Kasumi-1 (cell line): ENCODE data around the gene TTLL9.
"Not testable (repeated sequence)": the region's sequence is repeated elsewhere in the genome, so short reads cannot be mapped to it uniquely, and the experiment has no call there.

Experiments used
- DNase-seq, 2 experiments: peaks; one replicate each; lab custom pipeline; 2025; lab: John Stamatoyannopoulos, UW

Gene TTLL9

DNA sequence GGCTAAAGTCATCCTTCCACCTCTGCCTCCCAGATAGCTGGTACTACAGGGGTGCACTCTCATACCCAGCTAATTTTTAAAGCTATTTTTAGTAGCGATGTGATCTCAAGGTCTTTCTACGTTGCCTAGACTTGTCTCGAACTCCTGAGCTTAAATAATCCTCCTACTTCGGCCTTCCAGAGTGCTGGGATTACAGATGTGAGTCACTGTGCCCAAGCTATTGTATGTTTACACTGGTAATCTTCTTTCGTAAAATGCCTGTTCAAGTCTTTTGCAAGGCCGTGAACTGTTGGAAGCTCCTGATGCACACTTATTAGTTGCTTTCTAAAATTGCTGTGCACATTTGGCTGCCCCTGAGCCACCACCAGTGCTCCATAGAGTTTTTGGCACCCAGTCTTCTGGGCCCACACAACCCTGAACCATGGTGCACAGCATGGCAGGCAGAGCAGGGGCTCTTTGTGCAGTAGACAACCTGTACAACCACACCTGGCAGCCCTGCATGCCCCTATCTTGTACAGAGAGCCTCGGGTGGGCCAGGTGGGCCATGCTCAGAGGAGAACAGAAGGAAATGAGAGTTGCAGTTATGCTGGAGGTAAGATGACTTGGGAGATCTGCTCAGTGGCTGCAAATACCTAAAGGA lies 48.2 kb downstream of the TTLL9 start:
- DNase-seq, result no peak

DNA sequence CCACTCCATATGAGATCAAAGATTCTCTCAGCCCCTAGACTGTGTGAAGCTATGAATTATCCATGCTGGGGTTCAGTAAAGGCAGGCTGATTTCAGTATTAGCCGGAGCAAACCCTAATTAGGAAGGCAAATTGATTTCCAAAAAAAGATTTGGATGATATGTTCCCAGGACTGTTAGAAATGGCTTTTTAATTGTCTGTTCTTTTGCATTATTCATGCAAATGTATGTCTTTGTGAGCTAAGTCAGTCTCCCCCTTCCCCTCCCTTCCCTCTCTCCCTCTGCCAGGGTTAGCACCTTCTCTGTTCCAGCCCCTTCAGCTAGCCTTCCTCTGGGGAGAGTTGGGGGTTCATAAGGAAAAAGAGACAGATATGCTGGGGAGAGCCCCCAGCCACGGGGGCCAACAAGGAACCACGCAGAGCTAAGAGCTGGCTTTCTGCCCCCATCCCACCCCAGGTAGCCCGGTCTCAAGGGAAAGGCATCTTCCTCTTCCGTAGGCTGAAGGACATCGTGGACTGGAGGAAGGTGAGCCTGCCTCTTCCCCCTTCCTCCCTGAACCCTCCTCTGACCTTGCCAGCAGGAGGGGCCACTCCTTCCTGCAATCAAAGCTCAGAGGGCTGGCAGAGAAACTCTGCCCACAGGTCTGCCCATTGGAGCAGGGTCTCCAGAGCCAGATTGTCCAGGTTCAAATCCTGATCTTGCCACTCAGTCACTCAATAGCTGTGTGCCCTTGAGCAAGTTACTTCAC lies 49.1 kb downstream of the TTLL9 start:
- no peak for DNase-seq

- DNase-seq, result no peak
These were observed 49.9 kb downstream of the TTLL9 start for GRCh38 chr20:31920275-31920855.

GRCh38 chr20:31921480-31921879 lies 51.0 kb downstream of the TTLL9 start:
- DNase-seq, result not testable (repeated sequence)

- DNase-seq, result no peak
These were observed 51.7 kb downstream of the TTLL9 start for GRCh38 chr20:31922181-31922580.

DNA sequence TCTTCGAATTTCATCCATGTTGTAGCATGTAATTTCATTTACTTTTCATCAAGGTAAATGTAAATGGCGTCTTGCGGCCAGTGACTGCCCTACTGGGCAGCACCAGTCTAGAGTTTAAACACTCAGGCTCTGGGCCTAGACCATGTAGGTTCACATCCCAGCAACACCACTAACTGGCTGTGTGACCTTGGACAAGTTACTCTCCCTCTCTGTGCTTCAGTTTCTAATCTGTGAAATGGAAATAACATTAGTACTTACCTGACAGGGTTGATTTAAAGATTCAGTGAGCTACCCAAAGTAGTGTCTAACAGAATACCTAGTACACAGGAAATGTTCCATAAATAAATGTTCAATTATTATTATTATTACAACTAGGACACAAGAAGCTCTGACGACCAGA lies 52.2 kb downstream of the TTLL9 start:
- DNase-seq, result no peak

DNA sequence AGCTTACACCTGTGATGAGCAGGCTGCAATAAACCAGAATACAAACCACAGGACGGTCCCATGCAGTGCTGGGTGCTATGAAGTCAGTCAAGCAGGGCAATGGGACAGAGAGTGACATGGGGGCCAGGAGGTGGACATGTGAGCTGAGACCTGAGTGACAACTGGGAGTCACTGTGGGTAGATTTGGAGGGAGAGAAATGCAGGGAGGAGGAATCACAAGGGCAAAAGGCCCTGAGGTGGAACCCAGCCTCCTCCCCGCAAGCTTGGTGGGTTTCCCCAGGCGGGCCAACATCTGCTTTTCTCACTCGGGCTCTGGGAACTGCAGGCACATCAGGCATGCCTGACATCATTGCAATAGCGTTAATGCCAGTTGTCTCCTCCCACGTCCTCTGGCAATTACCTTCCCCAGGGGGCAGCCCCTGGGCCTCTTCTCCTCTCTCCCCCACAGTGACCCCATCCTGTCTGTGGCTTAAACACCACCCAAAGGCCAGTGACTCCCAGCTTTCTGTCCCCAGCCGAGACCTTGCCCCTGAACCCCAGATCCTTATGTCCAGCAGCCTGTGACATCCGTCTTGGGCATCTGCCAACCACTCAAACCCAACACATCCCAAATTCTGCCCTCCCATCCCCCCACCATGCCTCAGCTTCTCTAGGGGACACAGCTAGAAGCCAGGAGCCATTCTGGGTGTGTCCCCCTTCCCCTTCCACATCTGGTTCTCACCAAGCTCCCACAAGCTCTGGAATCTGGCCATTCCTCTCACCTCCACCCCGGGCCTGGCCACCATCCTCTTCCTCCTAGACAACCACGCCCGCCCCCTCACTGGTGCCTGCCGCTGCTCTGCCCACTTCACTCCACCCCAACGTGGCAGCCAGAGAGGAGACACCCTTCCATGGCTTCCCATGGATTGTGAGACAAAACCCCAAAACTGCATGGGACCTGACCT lies 53.2 kb downstream of the TTLL9 start:
- no peak for DNase-seq

GRCh38 chr20:31924561-31924960 lies 54.1 kb downstream of the TTLL9 start:
- no peak for DNase-seq

DNA sequence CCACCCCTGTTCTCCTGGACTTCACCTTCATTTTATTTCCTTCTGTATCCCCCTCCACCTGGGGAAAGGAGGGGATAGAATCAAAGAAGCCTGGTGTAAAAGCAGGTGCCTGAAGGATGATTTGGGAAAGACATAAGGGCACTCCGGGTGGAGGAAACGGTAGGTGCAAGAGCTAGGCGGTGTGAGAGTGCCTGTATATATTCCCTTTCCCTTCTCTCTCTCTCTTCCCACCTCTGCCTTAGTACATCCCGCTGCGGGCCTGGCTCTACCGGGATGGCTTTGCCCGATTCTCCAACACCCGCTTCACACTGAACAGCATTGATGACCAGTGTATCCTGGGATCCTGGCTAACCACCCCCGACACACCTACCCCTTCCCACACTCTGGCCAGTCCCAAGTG lies 55.2 kb downstream of the TTLL9 start:
- DNase-seq, result no peak

DNA sequence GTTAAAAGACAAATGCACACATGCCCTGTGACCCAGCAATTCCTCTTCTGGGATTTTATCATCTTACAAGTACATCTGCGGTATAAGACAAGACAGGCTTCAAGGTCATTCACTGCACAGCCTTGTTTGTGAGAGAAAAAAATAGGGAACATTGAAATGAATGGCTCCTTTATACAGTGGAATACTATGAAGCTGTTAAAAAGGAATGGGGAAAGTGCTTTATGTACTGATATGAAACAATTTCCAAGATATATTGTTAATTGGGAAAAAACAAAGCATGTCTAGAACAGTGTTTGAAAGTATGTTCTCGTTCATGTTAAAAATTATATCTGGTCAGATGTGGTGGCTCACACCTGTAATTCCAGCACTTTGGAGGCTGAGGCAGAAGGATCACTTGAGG lies 56.1 kb downstream of the TTLL9 start:
- DNase-seq, result no peak

GRCh38 chr20:31927627-31928159 lies 57.3 kb downstream of the TTLL9 start:
- DNase-seq, result no peak

- DNase-seq, result not testable (repeated sequence)
These were observed 59.2 kb downstream of the TTLL9 start for GRCh38 chr20:31929631-31930030.

- no peak for DNase-seq
These were observed 60.3 kb downstream of the TTLL9 start for GRCh38 chr20:31930779-31931178.

GRCh38 chr20:31933698-31934097 lies 63.3 kb downstream of the TTLL9 start:
- no peak for DNase-seq

GRCh38 chr20:31934491-31934890 lies 64.1 kb downstream of the TTLL9 start:
- no peak for DNase-seq

- peak; percentile 8 to 21 for DNase-seq
These were observed 64.7 kb downstream of the TTLL9 start for GRCh38 chr20:31934968-31935764.

DNA sequence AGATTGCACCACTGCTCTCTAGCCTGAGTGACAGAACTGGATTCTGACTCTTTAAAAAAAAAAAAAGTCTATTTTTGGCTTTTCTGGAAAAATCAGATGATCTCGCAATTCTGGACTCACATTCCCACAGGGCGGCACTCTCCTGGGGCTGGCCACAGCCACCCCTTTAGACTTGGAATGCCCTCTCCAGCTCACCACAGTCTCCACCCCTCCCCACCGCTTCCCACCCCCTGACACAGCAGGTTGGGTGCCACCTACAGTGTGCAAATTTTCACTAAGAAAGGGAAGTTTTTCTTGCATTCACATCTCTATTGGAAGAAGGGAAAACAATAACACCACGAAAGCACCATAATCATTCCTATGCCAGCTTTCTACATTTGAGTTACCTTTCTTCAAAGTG lies 66.0 kb downstream of the TTLL9 start:
- DNase-seq, result no peak

- no peak for DNase-seq
These were observed 67.4 kb downstream of the TTLL9 start for GRCh38 chr20:31937820-31938219.

DNA sequence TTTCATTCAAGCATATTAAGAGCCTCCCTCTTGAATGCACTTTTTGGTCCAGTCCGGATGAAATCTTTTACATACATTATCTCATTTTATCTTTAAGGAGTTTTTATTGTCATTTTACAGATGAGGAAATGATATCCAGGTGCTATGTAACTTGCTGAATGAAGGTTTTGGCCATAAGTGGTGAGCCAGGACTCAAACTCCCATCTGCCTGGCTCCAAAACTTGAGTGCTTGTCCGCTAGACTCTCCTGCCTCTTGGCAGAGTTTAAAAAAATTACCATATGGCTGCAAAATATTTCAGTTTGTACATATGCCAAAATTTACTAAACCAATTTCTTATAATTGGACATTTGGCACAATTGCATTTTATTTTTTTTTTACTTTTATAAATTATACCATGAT lies 69.2 kb downstream of the TTLL9 start:
- no peak for DNase-seq

- DNase-seq, result no peak
These were observed 72.6 kb downstream of the TTLL9 start for GRCh38 chr20:31943052-31943471.

DNA sequence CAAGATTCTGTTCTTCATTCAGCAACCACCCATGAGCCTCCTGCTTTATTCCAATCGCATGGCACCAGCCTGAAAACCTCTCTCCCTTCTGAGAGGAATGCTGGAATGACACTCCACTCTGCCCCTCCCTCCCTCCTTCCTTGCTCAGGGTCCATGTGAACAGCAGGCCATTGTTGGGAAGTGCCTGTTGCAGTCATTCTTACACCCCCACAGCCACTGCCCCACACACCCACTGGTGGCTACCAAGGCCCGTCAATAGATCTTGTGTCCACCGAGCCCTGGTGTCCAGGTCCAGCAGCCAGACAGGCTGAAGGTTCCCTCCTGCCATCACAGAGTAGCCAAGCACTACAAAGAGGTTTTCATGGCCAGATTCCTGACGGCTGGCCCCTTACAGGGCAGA lies 74.9 kb downstream of the TTLL9 start:
- no peak for DNase-seq
